ENCODE data around the gene B3GNT2.

DNA sequence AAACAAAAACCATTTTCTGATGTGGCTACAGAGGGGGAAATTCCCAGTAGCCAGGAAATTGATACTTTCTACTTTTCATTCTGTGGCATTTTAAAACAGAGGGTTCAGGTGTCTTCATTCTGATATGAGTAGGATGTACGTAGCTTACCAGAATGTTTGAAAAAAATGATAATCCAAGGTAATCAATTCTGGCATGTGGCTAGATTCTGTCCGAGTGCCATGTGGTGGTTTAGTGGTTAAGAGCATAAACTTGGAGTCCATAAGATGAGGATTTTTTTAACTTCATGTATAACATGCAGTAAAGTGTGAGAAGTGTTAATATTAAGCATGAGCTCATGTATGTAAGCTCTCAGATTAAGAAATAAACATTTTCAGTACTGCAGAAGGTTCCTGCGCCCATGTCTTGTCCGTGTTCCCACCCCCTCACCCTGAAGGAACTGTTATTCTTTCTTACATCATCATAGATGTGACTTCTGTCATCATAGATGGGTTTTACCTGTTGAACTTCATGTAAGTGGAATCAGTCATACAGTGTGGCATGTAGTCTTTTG is 4.5 kb downstream of the B3GNT2 start:
- TF ChIP-seq USF1 (IDR thresholded peaks at IDR 0.05; ENCODE audit: borderline replicate concordance, low read depth) (no peak), TAF1 (IDR thresholded peaks at IDR 0.05; ENCODE audit: borderline replicate concordance, low read depth, low read length) (no peak), JUND (IDR thresholded peaks at IDR 0.05) (no peak), EZH2phosphoT487 (IDR thresholded peaks at IDR 0.05; ENCODE audit: borderline replicate concordance, low read depth) (no peak)
- TF ChIP-seq, protein P1, sequence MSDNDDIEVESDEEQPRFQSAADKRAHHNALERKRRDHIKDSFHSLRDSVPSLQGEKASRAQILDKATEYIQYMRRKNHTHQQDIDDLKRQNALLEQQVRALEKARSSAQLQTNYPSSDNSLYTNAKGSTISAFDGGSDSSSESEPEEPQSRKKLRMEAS (IDR thresholded peaks at IDR 0.05; ENCODE audit: low read depth): no peak
